HG03064 (cell line): ENCODE results near the gene SAPCD2.

Experiments used
- ATAC-seq: cut with Tn5 transposase; IDR thresholded peaks from one replicate; pipeline ENCODE4 v1.9.1; 2021; ENCODE audit warnings: low read depth; ENCODE audit not compliant: unreplicated experiment

The SAPCD2 gene

GRCh38 chr9:137082925-137083290 is 12.6 kb upstream of the SAPCD2 start:
- ATAC-seq, result no peak

- no peak for ATAC-seq
Measured at GRCh38 chr9:137082222-137082924, 12.0 kb upstream of the SAPCD2 start.

GRCh38 chr9:137080260-137081122 is 10.1 kb upstream of the SAPCD2 start:
- ATAC-seq, result no peak

GRCh38 chr9:137079401-137079787 is 9.0 kb upstream of the SAPCD2 start:
- ATAC-seq, result no peak

- no peak for ATAC-seq
Measured at GRCh38 chr9:137078701-137079400, 8.5 kb upstream of the SAPCD2 start.

- no peak for ATAC-seq
Measured at GRCh38 chr9:137077758-137078693, 7.7 kb upstream of the SAPCD2 start.

GRCh38 chr9:137077010-137077747 is 6.8 kb upstream of the SAPCD2 start, which contains the start of gene UAP1L1:
Gene UAP1L1, plus strand, starts transcription at chr9:137077517. Its CDS starts 16 bp downstream, at chr9:137077533.
- ATAC-seq, result no peak

- ATAC-seq, result no peak
Measured at GRCh38 chr9:137076636-137077009, 6.3 kb upstream of the SAPCD2 start.

- ATAC-seq, result no peak
Measured at GRCh38 chr9:137075275-137075775, 5.0 kb upstream of the SAPCD2 start.

GRCh38 chr9:137074657-137075274 is 4.4 kb upstream of the SAPCD2 start:
- no peak for ATAC-seq

GRCh38 chr9:137073992-137074399 is 3.6 kb upstream of the SAPCD2 start:
- ATAC-seq, result no peak

- no peak for ATAC-seq
Measured at GRCh38 chr9:137071282-137071681, 925 bp upstream of the SAPCD2 start.

GRCh38 chr9:137070906-137071275 is 534 bp upstream of the SAPCD2 start:
- ATAC-seq, result no peak

GRCh38 chr9:137069508-137070091 is 757 bp downstream of the SAPCD2 start:
- ATAC-seq, result peak; percentile 13

- no peak for ATAC-seq
Measured at GRCh38 chr9:137068539-137069507, 1.5 kb downstream of the SAPCD2 start.

GRCh38 chr9:137067860-137068538 is 2.4 kb downstream of the SAPCD2 start:
- no peak for ATAC-seq
